ENCODE data around the gene ATRX. TPM values are rescaled to one million over a fixed set of nuclear protein-coding genes. Genes with fewer than 3 reads are reported as not detected.

Gene ATRX
- total and polyA plus RNA-seq, 2 donors (not counting 3 experiments of a cell fraction or from before 2014, with no cell fraction given) = 23.5 to 101 TPM

- Histone ChIP-seq H3K79me2 (ENCODE audit: control insufficient read depth, insufficient read depth, low read length) (peaks cover 6% of the 10 kb centered on the region), H3K4me2 (ENCODE audit: insufficient read depth, low read length) (no peak overlapping the region), H3K27ac (ENCODE audit: insufficient read depth, low read depth, low read length) (no peak overlapping the region), H2AFZ (ENCODE audit: low read depth, low read length) (no peak overlapping the region), H3K4me1 (ENCODE audit: control insufficient read depth, extremely low read depth, insufficient read depth, low read length) (no peaks in the 10 kb centered on the region), H3K36me3 (ENCODE audit: control insufficient read depth in 2 of 2, extremely low read depth in 1 of 2, insufficient read depth in 2 of 2, low read length in 2 of 2) (no peaks in the 10 kb centered on the region), H3K4me3 (replicated peaks in 1 of 3; ENCODE audit: insufficient read depth in 1 of 3, low read depth in 1 of 3, low read length in 3 of 3) (no peak overlapping the region), H4K20me1 (replicated peaks; ENCODE audit: control insufficient read depth, extremely low read depth, insufficient read depth, low read length) (no peaks in the 10 kb centered on the region), H3K9me3 (replicated peaks; ENCODE audit: control insufficient read depth, insufficient read depth, low read length) (no peaks in the 10 kb centered on the region), H3K27me3 (ENCODE audit: control insufficient read depth in 2 of 2, insufficient read depth in 2 of 2, low read length in 2 of 2) (no peaks in the 10 kb centered on the region), H3K9ac (replicated peaks; ENCODE audit: extremely low read depth, insufficient read depth, low read length) (no peak overlapping the region), H3K9me1 (replicated peaks; ENCODE audit: control insufficient read depth, extremely low read depth, insufficient read depth, low read length) (no peaks in the 10 kb centered on the region)
- ChIA-PET POLR2A (no interaction called here), CTCF (no interaction called here)
- dilution Hi-C loops (cut with MboI; ENCODE audit: extremely low pct_ligation_motif_present, low sequenced_read_pairs) (no loop called here), intact Hi-C loops (cut with micrococcal nuclease) (no loop called here)
- FAIRE-seq = no peak
- TF ChIP-seq POLR2AphosphoS5 (IDR thresholded peaks at IDR 0.05; ENCODE audit: insufficient read depth, low read depth, low read length) = no peak
- no peak for TF ChIP-seq POLR2A (IDR thresholded peaks at IDR 0.05; ENCODE audit: low read depth, low read length)
- no peak for DNase-seq (ENCODE audit: low read depth, low spot score)
- BruUV-seq (replicated peaks) = no TSS peak
Observed at GRCh38 chrX:77694491-77694890, 91.5 kb downstream of the ATRX start.

- no peak overlapping the region for H2AFZ ChIP-seq (ENCODE audit: low read depth, low read length)
- no peak for TF ChIP-seq POLR2A (IDR thresholded peaks at IDR 0.05; ENCODE audit: low read depth, low read length)
- TF ChIP-seq FOS (IDR thresholded peaks at IDR 0.05; ENCODE audit: borderline replicate concordance, insufficient read depth, low read length) = no peak
- no peak for TF ChIP-seq JUN (IDR thresholded peaks at IDR 0.05; ENCODE audit: borderline replicate concordance, insufficient read depth, insufficient read length, low read depth)
- no peak for TF ChIP-seq EZH2 (IDR thresholded peaks at IDR 0.05; ENCODE audit: borderline replicate concordance, low read depth, low read length, severe bottlenecking)
- no peak for TF ChIP-seq GATA2 (IDR thresholded peaks at IDR 0.05; ENCODE audit: insufficient read depth, insufficient read length, low read depth, low read length)
- no peak for TF ChIP-seq POLR2AphosphoS5 (IDR thresholded peaks at IDR 0.05; ENCODE audit: insufficient read depth, low read depth, low read length)
- TF ChIP-seq CTCF (IDR thresholded peaks at IDR 0.05; ENCODE audit: extremely low read depth in 1 of 2, insufficient read depth in 1 of 2, low read depth in 1 of 2, low read length in 2 of 2) = no peak
- TF ChIP-seq MYC (IDR thresholded peaks at IDR 0.05; ENCODE audit: low read depth, low read length) = no peak
- no peaks in the 10 kb centered on the region for H3K9me3 ChIP-seq (replicated peaks; ENCODE audit: control insufficient read depth, insufficient read depth, low read length)
- no peak overlapping the region for H3K4me2 ChIP-seq (ENCODE audit: insufficient read depth, low read length)
- H3K4me1 ChIP-seq (ENCODE audit: control insufficient read depth, extremely low read depth, insufficient read depth, low read length) = no peaks in the 10 kb centered on the region
- FAIRE-seq = no peak
- no peaks in the 10 kb centered on the region for H3K36me3 ChIP-seq (ENCODE audit: control insufficient read depth in 2 of 2, extremely low read depth in 1 of 2, insufficient read depth in 2 of 2, low read length in 2 of 2)
- no peaks in the 10 kb centered on the region for H3K27me3 ChIP-seq (ENCODE audit: control insufficient read depth in 2 of 2, insufficient read depth in 2 of 2, low read length in 2 of 2)
- H3K79me2 ChIP-seq (ENCODE audit: control insufficient read depth, insufficient read depth, low read length) = no peaks in the 10 kb centered on the region
- no peak overlapping the region for H3K4me3 ChIP-seq (replicated peaks in 1 of 3; ENCODE audit: insufficient read depth in 1 of 3, low read depth in 1 of 3, low read length in 3 of 3)
- no peaks in the 10 kb centered on the region for H3K9me1 ChIP-seq (replicated peaks; ENCODE audit: control insufficient read depth, extremely low read depth, insufficient read depth, low read length)
- no TSS peak for BruUV-seq (replicated peaks)
- dilution Hi-C loops (cut with MboI; ENCODE audit: extremely low pct_ligation_motif_present, low sequenced_read_pairs) (no loop called here), intact Hi-C loops (cut with micrococcal nuclease) (no loop called here)
- no peak overlapping the region for H3K9ac ChIP-seq (replicated peaks; ENCODE audit: extremely low read depth, insufficient read depth, low read length)
- ChIA-PET CTCF (no interaction called here), POLR2A (no interaction called here)
- no peaks in the 10 kb centered on the region for H4K20me1 ChIP-seq (replicated peaks; ENCODE audit: control insufficient read depth, extremely low read depth, insufficient read depth, low read length)
- DNase-seq (ENCODE audit: low read depth, low spot score) = no peak
- no peak overlapping the region for H3K27ac ChIP-seq (ENCODE audit: insufficient read depth, low read depth, low read length)
Observed at GRCh38 chrX:77693594-77693993, 92.4 kb downstream of the ATRX start.
